Heart right ventricle (tissue), 16 donors: ENCODE results near the gene SORL1. TPM values are rescaled to one million over a fixed set of nuclear protein-coding genes. Genes with fewer than 3 reads are reported as not detected.

Source experiments
- ATAC-seq, 8 donors: fragments of 200-7000 bp; cut with Tn5 transposase; one replicate each; pipeline ENCODE4 v1.9.1; 2020; ENCODE audit warnings: mild to moderate bottlenecking in 8 of 8, moderate library complexity in 8 of 8, moderate number of reproducible peaks in 1 of 8
- DNase-seq, 2 donors: peaks; one replicate each; pipeline ENCODE4 v3.0.0-alpha.2; 2020
- H3K27ac ChIP-seq, 10 donors: fragments of 200-600 bp; sonication (generic) in 2 of 10; one replicate each; pipeline versions ENCODE4 v1.5.0 to v1.8.0; 2020 to 2022; ENCODE audit warnings: mild to moderate bottlenecking in 3 of 10
- H3K27me3 ChIP-seq, 7 donors: fragments of 200-600 bp; one replicate each; pipeline ENCODE4 v1.8.0; 2021 to 2022; ENCODE audit warnings: mild to moderate bottlenecking in 2 of 7
- H3K36me3 ChIP-seq, 9 donors: fragments of 200-600 bp; sonication (generic) in 1 of 9; one replicate each; pipeline versions ENCODE4 v1.5.0 to v1.8.0; 2020 to 2022; ENCODE audit warnings: mild to moderate bottlenecking in 2 of 9
- H3K4me1 ChIP-seq, 9 donors: fragments of 200-600 bp; sonication (generic) in 1 of 9; one replicate each; pipeline versions ENCODE4 v1.5.0 to v1.8.0; 2020 to 2022; ENCODE audit warnings: mild to moderate bottlenecking in 4 of 9
- H3K4me3 ChIP-seq, 10 donors: fragments of 200-600 bp; sonication (generic) in 2 of 10; one replicate each; pipeline versions ENCODE4 v1.5.0 to v1.8.0; 2020 to 2022; ENCODE audit warnings: mild to moderate bottlenecking in 7 of 10, moderate library complexity in 2 of 10
- H3K9me3 ChIP-seq, 11 donors: fragments of 200-600 bp in 10 of 11; sonication (generic) in 2 of 11; one replicate each; pipeline versions ENCODE4 v1.5.0 to v1.8.0; 2013 to 2022; ENCODE audit warnings: mild to moderate bottlenecking in 2 of 11, control low read depth in 1 of 11, moderate library complexity in 1 of 11
- WGBS, 2 donors: extraction: QIAGEN DNeasy Blood & Tissue Kit; methylation state at CpG; one replicate each; pipeline ENCODE4 v1.1.7; 2013; ENCODE audit warnings: inconsistent platforms in 1 of 2; 5-methylcytosine and 5-hydroxymethylcytosine counted together
- intact Hi-C, 10 donors: fragments of 100-400 bp; cut with DNase I; formaldehyde crosslinking; loops; one replicate each; pipeline versions ENCODE4 v1.11.1 to v1.14.2; 2022
- polyA plus RNA-seq, 2 donors: library from polyadenylated mRNA; stranded (reverse); fragments of 200-250 nt; gene quantifications; one replicate each; pipeline ENCODE4 v1.2.3, GENCODE V29; 2013
- total RNA-seq, 10 donors: library from RNA; stranded (reverse); fragmentation: NEBNext Ultra II Directional in 3 of 10; extraction: Animal tissue kit (Norgen Biotek cat#: 25700) in 3 of 10; gene quantifications; one replicate each; pipeline versions ENCODE4 v1.2.1 to v1.2.4, GENCODE V29; 2021 to 2023
- TF ChIP-seq, protein P1 (sequence below), 9 donors: fragments of 200-600 bp; sonication (generic) in 2 of 9; IDR thresholded peaks; one replicate each; pipeline versions ENCODE4 v1.5.0 to v1.8.0; 2021 to 2022; ENCODE audit warnings: antibody characterized with exemption in 9 of 9, mild to moderate bottlenecking in 5 of 9, moderate library complexity in 1 of 9
- donor health status: Arrhythmogenic right ventricular cardiomyopathy.
- donor health status: ischemic (EF 13 %, LVEDD 7.1; RV severe dilation, severe dysfunction).
- donor health status: healthy with polysubstance abuse.
- donor health status: DM: no; HTN: yes; CAD: no.
- donor health status: DM: no; HTN: no; CAD: no.
- donor health status: ischemic (EF 25% LVEDD 6.9; RV normal size, moderate dysfunction).
- donor health status: ischemic (EF 25% LVEDD 5.7; RV mildly dilated, moderate dysfunction).
- donor health status: healthy.
- donor health status: DM: yes; HTN: yes; CAD: no.
- donor health status: Ischemic cardiomyopathy.
- donor health status: ischemic (EF 35%, LVEDD 5.7; RV mildly dilated, moderate dysfunction).
- donor health status: nonischemic (EF 11% LVEDD 7.7; RV severe dilation, severe dysfunction).
- donor health status: DM: yes; HTN: yes; CAD: no.
- donor health status: PGD.
- donor health status: ischemic (EF 29% LVEDD 5.4; RV normal size, mild dysfunction).
- donor health status: nonischemic (EF 23%, LVEDD 6.1; RV moderate dilation, normal function).

The SORL1 gene
- total and polyA plus RNA-seq, 12 donors = 0.26 to 15.1 (median 8.7) TPM

DNA sequence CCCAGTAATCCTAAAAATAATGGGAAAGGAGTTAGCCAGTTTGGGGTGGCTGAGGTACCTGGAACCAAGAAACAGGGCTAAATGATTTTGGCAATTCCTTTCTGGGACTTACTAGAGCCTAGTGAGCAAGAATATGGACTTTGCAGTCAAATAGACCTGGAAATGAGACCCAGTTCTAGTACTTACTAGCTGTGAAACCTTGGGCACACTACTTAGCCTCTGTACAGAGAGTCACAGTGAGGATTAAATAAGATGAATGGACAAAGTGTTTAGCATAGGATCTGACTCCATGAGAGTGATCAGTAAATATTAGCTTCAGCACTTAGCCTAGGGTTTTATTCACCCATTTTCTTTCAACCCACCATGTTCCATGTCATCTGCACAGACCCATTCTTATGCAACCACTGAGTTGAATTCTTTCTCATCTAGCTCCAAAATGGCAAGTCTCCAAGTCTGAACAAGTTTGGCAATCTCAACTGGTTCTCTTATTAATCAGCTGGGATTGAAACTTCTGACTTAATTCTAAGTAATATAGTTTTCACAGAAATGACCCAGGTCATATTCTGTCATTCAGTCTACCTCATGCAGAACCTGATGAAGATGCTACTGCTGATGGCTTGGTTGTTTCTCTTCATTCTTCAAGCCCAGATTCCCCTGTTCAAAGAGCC, 15.0 kb upstream of the SORL1 start:
- intact Hi-C loops = no loop called here
- ATAC-seq (peak in 3 of 8 donors; percentile 23 to 39 (median 29)), DNase-seq (no peak)
- H3K27ac ChIP-seq = peak overlapping the region in 1 of 10 donors; percentile 64
- H3K36me3 ChIP-seq = no peaks in the 10 kb centered on the region
- TF ChIP-seq, protein P1, sequence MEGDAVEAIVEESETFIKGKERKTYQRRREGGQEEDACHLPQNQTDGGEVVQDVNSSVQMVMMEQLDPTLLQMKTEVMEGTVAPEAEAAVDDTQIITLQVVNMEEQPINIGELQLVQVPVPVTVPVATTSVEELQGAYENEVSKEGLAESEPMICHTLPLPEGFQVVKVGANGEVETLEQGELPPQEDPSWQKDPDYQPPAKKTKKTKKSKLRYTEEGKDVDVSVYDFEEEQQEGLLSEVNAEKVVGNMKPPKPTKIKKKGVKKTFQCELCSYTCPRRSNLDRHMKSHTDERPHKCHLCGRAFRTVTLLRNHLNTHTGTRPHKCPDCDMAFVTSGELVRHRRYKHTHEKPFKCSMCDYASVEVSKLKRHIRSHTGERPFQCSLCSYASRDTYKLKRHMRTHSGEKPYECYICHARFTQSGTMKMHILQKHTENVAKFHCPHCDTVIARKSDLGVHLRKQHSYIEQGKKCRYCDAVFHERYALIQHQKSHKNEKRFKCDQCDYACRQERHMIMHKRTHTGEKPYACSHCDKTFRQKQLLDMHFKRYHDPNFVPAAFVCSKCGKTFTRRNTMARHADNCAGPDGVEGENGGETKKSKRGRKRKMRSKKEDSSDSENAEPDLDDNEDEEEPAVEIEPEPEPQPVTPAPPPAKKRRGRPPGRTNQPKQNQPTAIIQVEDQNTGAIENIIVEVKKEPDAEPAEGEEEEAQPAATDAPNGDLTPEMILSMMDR (IDR thresholded peaks at IDR 0.05) = no peak
- H3K27me3 ChIP-seq = no peaks in the 10 kb centered on the region
- no peak overlapping the region for H3K4me3 ChIP-seq
- H3K9me3 ChIP-seq = no peaks in the 10 kb centered on the region
- peaks cover 0 to 38% (median 0%) of the 10 kb centered on the region in 9 donors for H3K4me1 ChIP-seq

DNA sequence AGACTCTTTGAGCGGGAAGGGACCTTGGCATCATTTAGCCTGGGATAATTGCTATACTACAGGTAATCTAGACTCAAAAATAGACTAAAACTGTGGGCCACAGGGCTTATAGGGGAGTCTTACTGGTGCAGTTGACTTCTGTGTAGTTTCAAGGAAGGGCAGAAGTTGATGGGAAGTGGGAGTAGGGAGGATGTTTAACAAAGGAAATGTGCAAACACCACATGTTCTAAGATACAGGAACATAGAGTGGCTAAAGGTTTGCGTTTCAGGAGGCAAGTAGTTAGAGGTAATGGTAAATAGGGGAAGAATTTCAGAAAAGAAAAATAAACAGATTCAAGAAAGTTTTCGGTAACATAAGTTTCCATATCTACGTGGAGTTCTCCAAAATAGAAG, 14.4 kb upstream of the SORL1 start:
- intact Hi-C loops = no loop called here
- Histone ChIP-seq H3K27ac (peak overlapping the region in 1 of 10 donors; percentile 64), H3K27me3 (no peaks in the 10 kb centered on the region), H3K4me3 (no peak overlapping the region), H3K36me3 (no peaks in the 10 kb centered on the region), H3K9me3 (no peaks in the 10 kb centered on the region), H3K4me1 (peaks cover 0 to 38% (median 0%) of the 10 kb centered on the region in 9 donors)
- ATAC-seq (peak in 2 of 8 donors; percentile 31), DNase-seq (no peak)
- WGBS, 2 donors = 61 to 79% methylated on average over 4 of the region's 4 CpGs
- TF ChIP-seq, protein P1 (IDR thresholded peaks at IDR 0.05) = no peak

DNA sequence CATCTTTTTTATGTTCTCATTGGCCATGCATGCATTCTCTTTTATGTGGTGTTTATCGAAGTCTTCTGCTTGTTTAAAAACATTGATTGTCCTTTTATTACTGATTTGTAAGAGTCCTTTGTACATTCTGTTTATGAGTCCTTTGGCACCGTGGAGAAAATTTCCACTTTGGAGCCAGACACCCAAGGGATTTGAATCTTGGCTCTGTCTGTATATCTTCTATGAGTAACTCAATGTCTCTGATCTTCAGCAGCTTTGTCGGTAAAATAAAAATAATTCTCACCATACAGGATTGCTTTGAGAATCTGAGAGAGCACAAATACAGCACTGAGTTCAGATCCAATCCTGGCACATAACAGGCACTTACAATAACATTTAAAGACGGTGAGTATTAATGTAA, 12.8 kb upstream of the SORL1 start:
- ATAC-seq (peak in 2 of 8 donors; percentile 48 to 50), DNase-seq (no peak)
- Histone ChIP-seq H3K27me3 (no peaks in the 10 kb centered on the region), H3K4me3 (no peak overlapping the region), H3K36me3 (no peaks in the 10 kb centered on the region), H3K9me3 (no peaks in the 10 kb centered on the region), H3K27ac (peak overlapping the region in 2 of 10 donors; percentile 6 to 46), H3K4me1 (peaks cover 0 to 38% (median 0%) of the 10 kb centered on the region in 9 donors)
- WGBS, 2 donors = 61 to 66% methylated on average over 4 of the region's 4 CpGs
- intact Hi-C loops = no loop called here
- TF ChIP-seq, protein P1 (IDR thresholded peaks at IDR 0.05) = no peak

DNA sequence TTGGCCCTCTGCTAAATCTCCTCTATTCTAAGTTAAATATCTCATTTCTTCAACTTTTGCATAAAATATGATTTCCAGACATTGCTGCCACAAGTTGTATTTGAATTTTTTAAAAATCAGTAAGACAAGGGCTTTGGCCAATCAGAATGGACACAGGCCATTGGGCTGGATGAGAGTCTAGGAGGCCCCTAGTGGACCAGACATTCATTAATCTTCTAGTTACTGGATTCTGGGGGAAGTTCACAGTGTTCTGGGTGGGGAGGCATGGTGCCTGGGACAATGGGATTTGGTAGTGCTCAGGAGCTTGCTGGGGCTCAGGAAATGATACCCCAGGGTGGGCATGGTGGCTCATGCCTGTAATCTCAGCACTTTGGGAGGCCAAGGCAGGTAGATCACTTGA, 12.4 kb upstream of the SORL1 start:
- DNase-seq (no peak), ATAC-seq (peak in 1 of 8 donors; percentile 54)
- H3K4me1 ChIP-seq = peaks cover 0 to 35% (median 0%) of the 10 kb centered on the region in 9 donors
- no peak overlapping the region for H3K4me3 ChIP-seq
- H3K27me3 ChIP-seq = no peaks in the 10 kb centered on the region
- H3K27ac ChIP-seq = peak overlapping the region in 2 of 10 donors; percentile 6 to 46
- no peaks in the 10 kb centered on the region for H3K36me3 ChIP-seq
- intact Hi-C loops = loop anchor here in 2 of 10 donors (10.0 kb wide), 1 partner anchor 115 kb away; no protein-coding TSS in a partner anchor
- TF ChIP-seq, protein P1 (IDR thresholded peaks at IDR 0.05) = no peak
- H3K9me3 ChIP-seq = no peaks in the 10 kb centered on the region
